Gastroesophageal sphincter (tissue), 3 donors: ENCODE results near the gene ESR1.

Experiments
- CTCF ChIP-seq, 4 experiments: fragments of 200-600 bp in 2 of 4; fragments of 450-650 bp in 2 of 4; sonication (generic) in 1 of 4; IDR thresholded peaks; one replicate each; pipeline ENCODE4 v1.5.1; 2017 to 2019; ENCODE audit warnings: antibody characterized with exemption in 4 of 4, mild to moderate bottlenecking in 2 of 4, moderate library complexity in 2 of 4
- EP300 ChIP-seq: sonication (generic); formaldehyde crosslinking; IDR thresholded peaks from one replicate; pipeline ENCODE4 v1.6.1; 2017; ENCODE audit warnings: antibody characterized with exemption, mild to moderate bottlenecking
- POLR2A ChIP-seq, 2 donors: fragments of 450-650 bp; IDR thresholded peaks; one replicate each; pipeline ENCODE4 v1.6.1; 2017; ENCODE audit warnings: antibody characterized with exemption in 2 of 2, mild to moderate bottlenecking in 2 of 2, moderate library complexity in 1 of 2
- POLR2AphosphoS5 ChIP-seq: sonication (generic); formaldehyde crosslinking; IDR thresholded peaks from one replicate; pipeline ENCODE4 v1.6.1; 2017; ENCODE audit warnings: antibody characterized with exemption

GRCh38 chr6:152155792-152156191 lies 348.3 kb downstream of the ESR1 start:
- TF ChIP-seq POLR2A (IDR thresholded peaks at IDR 0.05) (no peak), CTCF (IDR thresholded peaks at IDR 0.05) (no peak), EP300 (no peak), POLR2AphosphoS5 (no peak)
